Sigmoid colon (tissue), 7 donors: ENCODE data around the gene SFT2D3. TPM values are rescaled to one million over a fixed set of nuclear protein-coding genes. Genes with fewer than 3 reads are reported as not detected.

ENCODE experiments used
- DNase-seq: peaks from one replicate; pipeline ENCODE4 v3.0.0-alpha.2; 2019
- H3K27ac ChIP-seq, 4 donors: fragments of 200-600 bp; sonication (generic); one replicate each; pipeline ENCODE4 v1.5.1; 2016 to 2019; ENCODE audit warnings: mild to moderate bottlenecking in 1 of 4
- H3K27me3 ChIP-seq, 3 donors: fragments of 200-600 bp; sonication (generic); one replicate each; pipeline ENCODE4 v1.5.1; 2019; ENCODE audit warnings: mild to moderate bottlenecking in 1 of 3
- H3K36me3 ChIP-seq, 4 donors: fragments of 200-600 bp; sonication (generic); one replicate each; pipeline ENCODE4 v1.5.1; 2016 to 2019
- H3K4me1 ChIP-seq, 4 donors: fragments of 200-600 bp; sonication (generic); one replicate each; pipeline ENCODE4 v1.5.1; 2017 to 2019
- H3K4me3 ChIP-seq, 4 donors: fragments of 200-600 bp; sonication (generic); one replicate each; pipeline ENCODE4 v1.5.1; 2017 to 2019; ENCODE audit warnings: mild to moderate bottlenecking in 2 of 4, moderate library complexity in 1 of 4
- H3K9me3 ChIP-seq, 4 donors: fragments of 200-600 bp in 3 of 4; sonication (generic) in 3 of 4; one replicate each; pipeline versions ENCODE4 v1.5.1 to v1.6.1; 2013 to 2019
- CTCF ChIP-seq, 4 experiments: fragments of 450-650 bp in 3 of 4; fragments of 200-600 bp in 1 of 4; IDR thresholded peaks; one replicate each; pipeline ENCODE4 v1.5.1; 2016 to 2019; ENCODE audit warnings: antibody characterized with exemption in 4 of 4, mild to moderate bottlenecking in 3 of 4, moderate library complexity in 2 of 4
- EP300 ChIP-seq, 4 donors: sonication (generic); formaldehyde crosslinking; IDR thresholded peaks; one replicate each; pipeline ENCODE4 v1.6.1; 2017; ENCODE audit warnings: antibody characterized with exemption in 4 of 4
- POLR2A ChIP-seq, 2 donors: fragments of 450-650 bp; IDR thresholded peaks; one replicate each; pipeline ENCODE4 v1.6.1; 2016; ENCODE audit warnings: antibody characterized with exemption in 2 of 2, mild to moderate bottlenecking in 2 of 2, moderate library complexity in 2 of 2
- POLR2AphosphoS5 ChIP-seq, 4 donors: sonication (generic); formaldehyde crosslinking; IDR thresholded peaks; one replicate each; pipeline ENCODE4 v1.6.1; 2017; ENCODE audit warnings: antibody characterized with exemption in 4 of 4
- WGBS, 2 donors: extraction: QIAGEN DNeasy Blood & Tissue Kit; methylation state at CpG; one replicate each; pipeline ENCODE4 v1.1.7; 2013; 5-methylcytosine and 5-hydroxymethylcytosine counted together
- intact Hi-C: fragments of 100-400 bp; cut with DNase I; formaldehyde crosslinking; loops from one replicate; pipeline ENCODE4 v1.15.1; 2023
- polyA plus RNA-seq, 3 donors: library from polyadenylated mRNA; stranded (reverse); fragments of 200-250 nt; gene quantifications; one replicate each; pipeline ENCODE4 v1.2.3, GENCODE V29; 2013
- total RNA-seq, 4 donors: library from RNA; depleted of rRNA; stranded (reverse); fragments of >200 nt; gene quantifications; one replicate each; pipeline ENCODE4 v1.1.0, GENCODE V29; 2016
- donor health status: healthy with polysubstance abuse.
- donor health status: Bipolar disorder and iron deficiency.
- donor health status: healthy.

The SFT2D3 gene
- total and polyA plus RNA-seq, 7 donors: 1.4 to 8.6 (median 6.5) TPM

GRCh38 chr2:127707890-127708648, 6.8 kb downstream of the SFT2D3 start:
- DNase-seq: peak; percentile 79
- H3K4me1 ChIP-seq: peaks cover 0 to 38% (median 35%) of the 10 kb centered on the region in 4 donors
- H3K4me3 ChIP-seq: no peak overlapping the region
- intact Hi-C loops: loop anchor here (5.0 kb wide), 1 partner anchor 104 kb away; the partner anchor contains the start of gene WDR33
- H3K27me3 ChIP-seq: no peaks in the 10 kb centered on the region
- H3K9me3 ChIP-seq: no peaks in the 10 kb centered on the region
- TF ChIP-seq CTCF (IDR thresholded peaks at IDR 0.05) (no peak), POLR2AphosphoS5 (IDR thresholded peaks at IDR 0.05) (no peak)
- peak overlapping the region in 3 of 4 donors; percentile 23 to 49 (median 42) for H3K27ac ChIP-seq
- H3K36me3 ChIP-seq: peaks cover 12 to 48% (median 18%) of the 10 kb centered on the region in 4 donors
- 91 to 92% methylated on average over 9 of the region's 9 CpGs for WGBS, 2 donors

GRCh38 chr2:127709336-127709735, 8.0 kb downstream of the SFT2D3 start:
- WGBS, 2 donors: 94 to 95% methylated on average over 13 of the region's 13 CpGs
- no peak for TF ChIP-seq POLR2A (IDR thresholded peaks at IDR 0.05)
- TF ChIP-seq POLR2AphosphoS5 (IDR thresholded peaks at IDR 0.05): no peak
- no peak for TF ChIP-seq CTCF (IDR thresholded peaks at IDR 0.05)
- TF ChIP-seq EP300 (IDR thresholded peaks at IDR 0.05): no peak
- Histone ChIP-seq H3K4me1 (peaks cover 0 to 26% (median 24%) of the 10 kb centered on the region in 4 donors), H3K27ac (no peak overlapping the region), H3K9me3 (no peaks in the 10 kb centered on the region), H3K4me3 (no peak overlapping the region), H3K27me3 (no peaks in the 10 kb centered on the region), H3K36me3 (peaks cover 12 to 60% (median 22%) of the 10 kb centered on the region in 4 donors)
- intact Hi-C loops: loop anchor here (5.0 kb wide), 1 partner anchor 103 kb away; the partner anchor contains the start of gene WDR33
- DNase-seq: no peak

GRCh38 chr2:127712999-127713398, 11.7 kb downstream of the SFT2D3 start:
- peaks cover 14 to 54% (median 22%) of the 10 kb centered on the region in 4 donors for H3K36me3 ChIP-seq
- no peak overlapping the region for H3K27ac ChIP-seq
- no peaks in the 10 kb centered on the region for H3K27me3 ChIP-seq
- H3K4me1 ChIP-seq: peaks cover 0 to 12% (median 8%) of the 10 kb centered on the region in 4 donors
- WGBS, 2 donors: 89 to 94% methylated on average over 2 of the region's 2 CpGs
- H3K9me3 ChIP-seq: no peaks in the 10 kb centered on the region
- no peak for DNase-seq
- intact Hi-C loops: no loop called here
- TF ChIP-seq POLR2AphosphoS5 (IDR thresholded peaks at IDR 0.05): no peak
- no peak for TF ChIP-seq CTCF (IDR thresholded peaks at IDR 0.05)
- no peak for TF ChIP-seq POLR2A (IDR thresholded peaks at IDR 0.05)
- no peak for TF ChIP-seq EP300 (IDR thresholded peaks at IDR 0.05)
- H3K4me3 ChIP-seq: no peak overlapping the region

- Histone ChIP-seq H3K27me3 (no peaks in the 10 kb centered on the region), H3K4me1 (peaks cover 0 to 7% (median 3%) of the 10 kb centered on the region in 4 donors), H3K4me3 (no peak overlapping the region), H3K27ac (no peak overlapping the region), H3K9me3 (no peaks in the 10 kb centered on the region), H3K36me3 (peaks cover 14 to 54% (median 17%) of the 10 kb centered on the region in 4 donors)
- no peak for TF ChIP-seq POLR2A (IDR thresholded peaks at IDR 0.05)
- no peak for TF ChIP-seq EP300 (IDR thresholded peaks at IDR 0.05)
- no peak for TF ChIP-seq CTCF (IDR thresholded peaks at IDR 0.05)
- TF ChIP-seq POLR2AphosphoS5 (IDR thresholded peaks at IDR 0.05): no peak
- intact Hi-C loops: no loop called here
- no peak for DNase-seq
- WGBS, 2 donors: 96 to 97% methylated on average over 25 of the region's 25 CpGs
Observed at GRCh38 chr2:127713562-127713961, 12.3 kb downstream of the SFT2D3 start.
